Hematopoietic multipotent progenitor cell treated with erythropoietin and hydrocortisone succinate and interleukin-3 and kit ligand, for 15 days (in vitro differentiated cells): ENCODE results near the gene CSRNP3.
"Not testable (repeated sequence)": the region's sequence is repeated elsewhere in the genome, so short reads cannot be mapped to it uniquely, and the experiment has no call there.

ENCODE experiments used
- DNase-seq: peaks from one replicate; pipeline ENCODE4 v3.0.0-alpha.2; 2015; ENCODE audit warnings: low spot score

CSRNP3 gene

DNA sequence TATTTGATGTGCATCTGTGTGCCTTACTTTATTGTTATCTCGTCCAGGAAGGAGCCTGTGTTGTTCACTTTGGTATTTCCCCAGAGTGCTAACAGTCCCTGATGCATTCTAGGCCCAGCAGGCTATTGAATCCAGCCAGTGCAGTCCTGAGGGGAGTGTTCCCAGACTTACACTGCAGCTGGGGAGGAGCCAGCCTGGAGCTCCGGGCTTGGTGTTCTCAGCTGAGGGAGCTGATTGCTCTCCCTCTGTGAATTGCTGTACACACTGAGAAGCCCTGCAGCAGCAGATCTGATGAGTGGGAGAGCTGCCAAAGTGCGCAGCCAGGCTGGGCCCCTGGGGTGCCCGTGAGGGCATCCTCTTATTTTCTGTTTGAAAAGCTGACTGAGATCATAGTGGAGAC is 165.4 kb downstream of the CSRNP3 start:
- DNase-seq: no peak

DNA sequence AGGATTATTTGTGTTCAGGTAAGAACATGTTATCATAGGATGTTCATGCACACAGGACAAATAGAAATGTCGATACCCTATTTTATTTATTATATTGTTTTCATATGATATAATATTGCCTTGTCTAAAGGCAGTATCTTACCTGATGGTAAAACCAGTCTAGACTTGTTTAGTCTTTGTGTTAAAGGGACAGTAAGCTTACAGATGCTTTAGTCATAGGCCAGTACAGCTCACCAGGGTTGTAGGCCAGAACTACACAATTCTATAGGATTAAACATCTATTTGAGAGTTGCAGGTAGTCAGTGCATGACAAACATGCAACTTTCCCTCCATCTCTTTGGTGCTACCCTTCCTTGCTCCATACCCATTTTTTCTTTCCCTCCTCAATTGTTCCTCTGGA is 166.0 kb downstream of the CSRNP3 start:
- DNase-seq: no peak

DNA sequence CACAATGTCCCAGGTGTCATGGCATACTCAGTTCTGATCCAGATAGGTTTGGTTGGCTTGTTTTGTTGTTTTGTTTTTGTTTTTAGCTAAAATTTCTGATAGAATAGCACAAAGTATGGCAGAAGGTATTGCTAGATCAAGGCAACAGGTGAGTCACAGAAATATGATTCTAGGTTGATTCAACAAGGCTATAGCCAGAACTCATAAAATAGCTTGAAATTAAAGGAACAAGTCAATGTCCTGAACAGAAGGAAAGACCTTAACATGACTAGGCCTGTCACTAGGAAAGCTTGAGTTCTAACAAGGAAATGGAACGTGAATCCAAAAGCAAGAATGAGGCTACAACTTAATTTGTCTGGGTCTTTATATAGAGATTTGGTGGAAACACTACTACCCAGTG is 167.5 kb downstream of the CSRNP3 start:
- DNase-seq: no peak

DNA sequence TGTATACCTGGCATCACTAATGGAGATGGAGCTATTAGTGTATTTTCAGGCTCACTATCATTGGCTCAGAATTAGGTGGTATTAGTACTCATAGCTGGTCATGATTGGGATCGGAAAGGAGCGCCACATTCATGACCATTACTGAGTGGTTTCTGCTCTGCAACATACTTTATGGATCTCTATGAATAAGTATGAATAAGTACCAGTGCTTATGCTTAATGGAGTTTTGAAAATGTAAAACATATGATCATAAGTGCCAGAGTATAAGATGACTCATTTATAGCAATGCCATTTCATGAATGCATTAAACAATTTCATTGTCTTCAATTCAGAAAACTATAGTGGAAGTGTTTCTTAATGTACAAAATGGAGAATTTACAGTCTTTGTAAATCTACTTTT is 167.9 kb downstream of the CSRNP3 start:
- DNase-seq: no peak

DNA sequence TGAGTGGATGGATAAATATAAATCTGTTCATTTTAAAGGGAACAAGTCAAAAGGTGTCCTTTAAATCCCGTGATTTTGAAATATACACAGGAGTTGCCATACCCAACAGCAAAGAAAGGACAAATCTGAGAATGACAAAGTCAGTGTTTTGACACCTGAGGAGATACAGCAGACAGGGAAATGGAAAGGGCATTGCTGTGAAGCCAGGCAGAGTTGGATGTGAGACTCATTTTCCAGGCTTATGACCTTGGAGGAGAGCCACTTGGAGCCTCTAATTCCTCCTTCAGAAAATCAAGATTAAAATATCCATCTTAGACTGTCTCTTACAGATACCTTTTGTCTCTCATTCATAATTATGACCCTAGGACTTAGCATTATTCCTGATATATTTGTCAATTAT is 170.0 kb downstream of the CSRNP3 start:
- DNase-seq: no peak

DNA sequence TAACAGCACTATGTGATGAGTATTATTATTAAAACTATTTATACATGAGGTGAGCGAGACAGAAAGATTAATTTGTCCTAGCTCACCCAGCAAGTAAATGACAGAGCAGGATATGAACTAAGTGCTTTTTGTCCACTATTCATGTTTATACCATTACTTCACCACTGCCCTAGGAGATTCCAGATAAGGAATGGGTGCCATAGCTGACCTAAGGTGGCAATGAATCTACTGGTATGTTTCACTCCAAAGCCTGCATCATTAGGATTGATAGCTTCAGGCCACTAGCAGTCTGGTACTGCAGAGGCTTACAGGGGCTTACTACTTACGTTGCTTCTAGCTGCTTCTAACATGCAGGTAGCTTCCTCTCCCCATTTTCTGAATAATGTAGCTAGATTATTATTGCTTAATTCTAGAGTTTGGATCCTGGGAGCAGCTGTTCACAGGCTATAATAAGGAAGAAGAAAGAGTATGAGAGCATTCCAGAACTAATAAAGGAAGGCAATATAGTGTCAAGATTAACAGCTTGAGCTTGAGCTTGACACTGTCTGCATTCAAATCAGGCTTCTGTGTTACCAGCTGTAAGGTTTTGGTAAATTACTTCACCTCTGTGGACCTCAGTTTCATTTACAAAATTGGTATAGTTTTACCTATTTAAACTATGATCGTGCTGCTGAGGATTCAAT is 170.9 kb downstream of the CSRNP3 start:
- no peak for DNase-seq

DNA sequence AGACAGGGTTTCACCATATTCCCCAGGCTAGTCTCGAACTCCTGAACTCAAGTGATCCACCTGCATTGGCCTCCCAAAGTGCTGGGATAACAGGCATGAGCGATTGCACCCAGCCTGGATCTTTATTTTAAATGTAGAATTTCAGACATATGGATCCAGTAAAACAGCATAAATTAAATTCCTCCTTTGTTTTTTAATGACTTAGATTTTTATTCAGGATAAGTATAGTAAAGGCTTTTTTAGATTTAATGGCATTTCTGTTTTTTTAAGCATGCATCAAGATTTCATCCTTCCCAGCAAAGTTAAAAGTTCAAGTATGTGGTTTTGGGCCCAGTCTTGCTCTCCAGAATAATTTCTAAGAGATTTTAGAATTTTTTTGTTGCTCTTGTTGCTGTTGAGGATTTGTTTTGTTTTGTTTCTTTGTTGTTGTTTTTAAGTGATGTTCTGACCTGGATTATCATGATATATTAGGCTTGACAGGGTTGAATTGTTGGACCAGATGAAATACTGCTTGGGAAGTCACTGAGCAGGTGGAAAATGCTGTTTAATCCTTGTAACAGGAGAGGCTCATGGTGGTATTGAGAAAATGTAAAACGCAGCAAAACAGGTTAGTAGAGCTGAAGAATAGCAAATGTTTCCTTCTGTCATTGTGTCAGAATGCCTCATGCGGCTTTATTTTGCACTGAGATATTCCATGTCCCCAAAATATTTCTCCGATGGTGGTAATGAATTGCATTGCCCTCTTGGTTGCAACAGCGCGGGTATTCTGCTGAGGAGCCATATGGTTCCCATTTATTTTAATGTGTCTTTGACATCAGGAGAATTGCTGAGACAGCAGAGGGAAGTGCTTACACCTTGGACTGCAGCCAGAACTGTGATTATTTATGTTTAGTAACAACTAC is 176.7 kb downstream of the CSRNP3 start:
- DNase-seq: no peak

DNA sequence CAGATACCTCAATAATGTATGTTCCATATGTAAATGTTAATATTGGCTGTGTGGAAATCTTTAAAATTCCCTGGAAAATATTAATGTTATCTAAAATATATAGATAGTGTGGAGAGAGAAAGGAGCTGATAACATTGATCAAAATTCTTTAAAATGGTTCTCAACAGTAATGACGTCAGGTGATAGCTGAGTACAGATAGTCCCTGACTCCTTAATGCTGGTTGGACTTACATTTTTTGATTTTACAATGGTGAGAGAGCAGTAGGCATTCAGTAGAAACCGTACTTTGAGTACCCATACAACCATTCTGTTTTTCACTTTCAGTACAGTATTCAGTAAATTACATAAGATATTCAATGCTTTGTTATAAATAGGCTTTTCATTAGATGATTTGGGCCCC is 177.9 kb downstream of the CSRNP3 start:
- no peak for DNase-seq

DNA sequence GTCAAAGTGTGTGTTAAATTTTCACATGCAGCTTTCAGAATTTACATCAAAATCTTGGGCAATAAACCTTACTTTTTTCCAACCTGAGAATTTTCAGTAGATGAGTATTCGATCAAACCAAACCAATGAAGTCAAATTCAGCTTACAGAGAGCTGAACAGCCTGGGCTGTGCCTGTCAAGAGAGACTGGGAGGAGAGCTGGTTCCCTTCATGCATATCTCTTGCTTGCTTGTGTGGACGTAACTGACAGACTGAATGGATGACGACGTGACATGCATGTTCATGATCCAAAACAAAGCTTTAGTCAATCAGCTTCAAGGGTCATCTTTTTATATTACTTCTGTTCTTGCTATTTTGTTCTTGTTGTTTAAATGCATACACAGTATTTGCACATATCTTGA is 179.3 kb downstream of the CSRNP3 start:
- no peak for DNase-seq

DNA sequence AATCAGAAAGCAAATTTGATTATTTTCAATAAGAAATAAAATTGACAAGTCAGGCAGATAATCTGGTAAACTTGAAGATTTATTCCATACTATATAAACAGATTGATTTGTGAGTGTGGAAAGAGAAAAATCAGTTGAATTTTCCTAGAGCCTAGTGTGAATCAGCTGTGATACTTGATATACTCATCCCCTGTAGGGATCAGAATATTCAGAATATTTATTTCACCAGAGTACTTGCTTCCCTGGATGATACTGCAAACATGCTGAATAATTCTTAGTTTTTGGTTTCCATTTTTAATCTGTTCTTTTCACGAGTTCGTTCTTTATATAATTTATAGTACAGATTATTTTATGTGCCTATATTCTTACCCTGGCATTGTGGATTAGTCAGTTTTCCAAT is 181.7 kb downstream of the CSRNP3 start:
- DNase-seq: no peak

DNA sequence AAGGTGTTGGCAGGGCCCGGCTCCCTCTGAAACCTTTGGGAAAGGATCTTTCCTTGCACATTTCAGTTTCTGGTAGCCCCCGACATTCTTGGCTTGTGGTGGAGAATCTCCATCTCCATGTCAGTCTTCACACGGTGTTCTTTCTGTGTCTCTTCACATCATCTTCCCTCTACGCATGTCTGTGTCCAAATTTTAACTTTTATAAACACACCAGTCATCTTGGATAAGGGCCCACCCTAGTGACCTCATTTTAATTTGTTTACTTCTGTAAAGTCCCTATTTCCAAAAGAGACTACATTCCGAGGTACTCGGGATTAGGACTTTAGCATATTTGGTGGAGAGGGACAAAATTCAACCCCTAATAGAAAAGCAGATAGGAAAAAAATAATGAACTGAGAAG is 186.2 kb downstream of the CSRNP3 start:
- no peak for DNase-seq

DNA sequence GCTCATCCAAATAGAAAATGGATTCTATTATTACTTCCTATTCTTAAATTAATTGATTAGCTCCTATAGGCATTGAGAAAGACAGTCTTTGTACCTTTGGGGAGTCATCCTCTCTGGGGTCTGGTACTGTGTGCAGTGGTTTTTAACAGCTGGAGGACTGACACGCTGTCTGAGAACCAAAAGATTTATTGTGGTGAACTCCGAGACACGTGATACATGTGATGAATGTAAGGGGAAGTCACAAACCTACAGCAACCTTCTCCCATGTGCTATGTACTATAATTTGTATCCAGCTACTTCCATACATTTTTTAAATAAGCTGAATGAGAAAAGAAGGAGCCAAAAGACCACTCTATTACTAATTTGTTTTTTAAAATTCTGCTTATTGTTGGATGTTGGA is 190.9 kb downstream of the CSRNP3 start:
- no peak for DNase-seq

DNA sequence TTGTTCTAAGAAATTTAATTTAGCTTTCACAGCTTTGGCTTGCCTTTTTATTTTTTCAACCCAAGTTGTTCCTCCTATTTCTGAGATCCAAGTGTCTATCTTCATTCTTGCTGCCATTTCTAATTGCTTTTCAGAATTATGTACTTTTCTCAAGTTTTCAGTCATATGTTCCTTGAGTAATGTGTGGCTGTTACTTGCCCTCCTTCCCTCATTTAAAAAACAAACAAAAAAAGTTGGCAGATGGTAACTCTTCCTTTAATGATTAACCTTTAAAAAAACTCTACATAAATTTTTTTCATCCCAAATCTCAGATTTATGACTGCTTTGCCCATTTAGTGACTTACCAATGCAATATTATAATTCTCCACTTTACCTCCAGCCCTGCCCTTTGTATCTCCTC is 193.2 kb downstream of the CSRNP3 start:
- no peak for DNase-seq

DNA sequence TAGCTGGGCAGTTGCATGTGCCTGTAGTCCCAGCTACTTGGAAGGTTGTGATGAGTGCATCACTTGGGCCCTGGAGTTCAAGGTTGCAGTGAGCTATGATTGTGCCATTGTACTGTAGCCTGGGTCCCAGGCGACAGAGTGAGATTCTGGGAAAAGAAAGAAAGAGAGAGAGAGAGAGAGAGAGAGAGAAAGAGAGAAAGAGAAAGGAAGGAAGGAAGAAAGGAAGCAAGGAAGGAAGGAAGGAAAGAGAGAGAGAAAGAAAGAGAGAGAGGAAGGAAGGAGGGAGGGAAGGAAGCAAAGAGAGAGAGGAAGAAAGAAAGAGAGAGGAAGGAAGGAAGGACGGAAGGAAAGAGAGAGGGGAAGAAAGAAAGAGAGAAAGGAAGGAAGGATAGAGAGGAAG is 196.1 kb downstream of the CSRNP3 start:
- no peak for DNase-seq

DNA sequence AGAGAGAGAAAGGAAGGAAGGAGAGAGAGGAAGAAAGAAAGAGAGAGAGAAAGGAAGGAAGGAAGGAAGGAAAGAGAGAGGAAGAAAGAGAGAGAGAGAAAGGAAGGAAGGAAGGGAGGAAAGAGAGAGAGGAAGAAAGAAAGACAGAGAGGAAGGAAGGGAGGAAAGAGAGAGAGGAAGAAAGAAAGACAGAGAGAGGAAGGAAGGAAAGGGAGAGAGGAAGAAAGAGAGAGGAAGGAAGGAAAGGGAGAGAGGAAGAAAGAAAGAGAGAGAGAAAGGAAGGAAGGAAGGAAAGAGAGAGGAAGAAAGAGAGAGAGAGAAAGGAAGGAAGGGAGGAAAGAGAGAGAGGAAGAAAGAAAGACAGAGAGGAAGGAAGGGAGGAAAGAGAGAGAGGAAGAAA is 196.6 kb downstream of the CSRNP3 start:
- not testable (repeated sequence) for DNase-seq

DNA sequence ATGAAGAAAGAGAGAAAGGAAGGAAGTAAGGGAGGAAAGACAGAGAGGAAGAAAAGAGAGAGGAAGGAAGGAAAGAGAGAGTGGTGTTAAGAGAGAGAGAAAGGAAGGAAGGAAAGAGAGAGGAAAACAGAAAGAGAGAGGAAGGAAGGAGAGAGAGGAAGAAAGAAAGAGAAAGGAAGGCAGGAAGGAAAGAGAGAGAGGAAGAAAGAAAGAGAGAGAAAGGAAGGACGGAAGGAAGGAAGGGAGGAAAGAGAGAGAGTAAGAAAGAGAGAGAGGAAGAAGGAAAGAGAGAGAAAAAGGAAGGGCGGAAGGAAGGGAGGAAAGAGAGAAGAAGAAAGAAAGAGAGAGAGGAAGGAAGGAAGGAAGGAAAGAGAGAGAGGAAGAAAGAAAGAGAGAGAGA is 197.1 kb downstream of the CSRNP3 start:
- no peak for DNase-seq

DNA sequence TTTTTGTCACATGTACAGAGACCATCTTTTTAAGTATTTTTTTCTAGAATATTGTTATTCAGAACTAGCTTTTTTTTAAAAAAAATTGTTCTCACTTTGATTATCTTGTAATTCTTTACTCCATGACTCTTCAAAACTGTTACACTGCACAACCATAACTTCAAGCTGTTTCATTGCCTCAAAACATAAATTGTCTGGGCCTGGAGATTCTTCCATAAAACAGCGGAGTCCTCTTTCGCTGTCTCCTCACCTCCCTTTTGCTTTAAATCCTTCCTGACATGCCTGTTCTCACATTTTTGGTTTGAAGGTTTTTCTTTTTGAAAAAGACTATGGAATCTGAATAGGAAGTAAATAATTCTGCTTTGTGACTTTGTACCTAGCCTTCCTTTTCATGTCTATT is 197.9 kb downstream of the CSRNP3 start:
- DNase-seq: no peak

DNA sequence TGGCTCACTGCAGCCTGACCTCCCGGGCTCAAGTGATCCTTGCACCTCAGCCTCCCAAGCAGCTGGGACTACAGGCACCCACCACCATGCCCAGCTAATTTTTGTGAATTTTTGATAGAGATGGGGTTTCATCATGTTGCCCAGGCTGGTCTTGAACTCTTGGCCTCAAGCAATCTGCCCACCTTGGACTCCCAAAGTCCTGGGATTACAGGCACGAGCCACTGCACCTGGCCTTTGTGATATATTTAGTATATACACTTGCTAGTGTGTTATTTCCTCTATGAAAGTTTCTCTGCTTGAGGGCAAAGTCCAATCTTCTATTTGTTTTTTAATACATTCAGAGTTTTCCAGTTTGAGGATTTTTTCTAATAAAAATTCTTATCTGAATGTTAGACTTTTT is 205.3 kb downstream of the CSRNP3 start:
- DNase-seq: no peak

DNA sequence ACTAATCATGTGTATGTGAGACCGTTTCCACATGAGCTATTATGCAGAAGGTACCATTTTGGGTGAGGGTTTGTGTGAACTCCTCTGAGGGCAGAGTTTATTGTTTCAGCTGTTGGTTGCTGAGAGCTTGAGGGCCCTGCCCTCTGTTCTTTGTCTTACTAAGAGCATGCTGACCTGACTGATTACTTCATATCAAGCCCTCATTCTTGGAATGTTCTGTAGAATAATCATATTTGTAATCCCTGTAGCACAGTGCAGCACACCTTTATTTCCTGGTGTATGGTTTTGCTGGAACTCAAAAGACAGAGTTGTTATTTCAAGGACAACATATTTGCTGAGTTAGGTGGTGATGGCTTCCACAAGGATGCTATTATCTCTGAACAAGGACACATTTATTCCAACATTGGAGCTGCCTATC is 206.1 kb downstream of the CSRNP3 start:
- no peak for DNase-seq

DNA sequence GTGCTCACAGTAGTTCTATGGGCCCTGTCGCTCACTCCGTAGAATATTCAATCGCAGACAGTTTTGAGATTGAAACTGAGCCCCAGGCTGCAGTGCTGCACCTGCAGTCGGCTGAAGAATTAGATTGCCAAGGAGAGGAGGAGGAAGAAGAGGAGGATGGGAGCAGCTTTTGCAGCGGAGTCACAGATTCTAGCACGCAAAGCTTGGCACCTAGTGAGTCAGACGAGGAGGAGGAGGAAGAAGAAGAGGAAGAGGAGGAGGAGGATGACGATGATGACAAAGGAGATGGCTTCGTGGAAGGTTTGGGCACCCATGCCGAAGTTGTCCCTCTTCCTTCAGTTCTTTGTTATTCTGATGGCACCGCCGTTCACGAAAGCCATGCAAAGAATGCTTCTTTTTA is 209.4 kb downstream of the CSRNP3 start:
- DNase-seq: no peak

DNA sequence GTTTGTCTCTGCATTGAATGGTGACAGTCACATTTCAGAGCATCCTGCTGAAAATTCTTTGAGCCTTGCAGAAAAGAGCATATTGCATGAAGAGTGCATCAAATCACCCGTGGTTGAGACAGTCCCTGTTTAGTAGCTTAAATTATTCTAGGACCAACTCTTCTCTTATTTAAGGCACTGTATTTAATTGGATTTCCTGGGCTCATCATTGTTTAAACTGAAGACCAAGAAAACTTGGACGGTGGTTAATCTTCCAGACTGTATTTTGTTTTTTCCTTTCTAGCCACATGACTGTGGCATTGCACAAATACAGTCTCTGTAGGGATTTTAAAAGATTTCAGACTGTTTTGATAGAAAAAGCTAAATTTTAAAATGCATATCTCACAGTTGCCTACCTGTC is 210.1 kb downstream of the CSRNP3 start:
- no peak for DNase-seq

DNA sequence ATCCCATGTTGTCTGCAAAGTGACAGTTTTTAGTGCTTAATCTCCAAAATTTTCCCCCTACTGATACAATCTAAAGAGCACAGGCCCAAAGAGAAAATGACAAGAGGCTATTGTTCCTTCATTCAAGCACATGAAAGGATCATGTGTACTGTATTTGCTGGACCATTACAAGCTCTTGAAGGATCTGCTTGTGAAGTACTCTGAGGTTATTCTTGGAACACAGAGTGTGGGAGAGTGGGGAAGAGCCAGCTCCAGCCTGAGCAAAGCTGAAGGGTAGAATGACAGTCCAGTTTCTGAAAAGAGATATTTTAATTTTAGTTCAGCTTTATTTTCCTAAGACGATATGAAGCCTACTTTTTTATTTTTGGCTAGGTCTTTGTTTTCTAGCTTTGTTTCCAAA is 212.3 kb downstream of the CSRNP3 start:
- DNase-seq: no peak

DNA sequence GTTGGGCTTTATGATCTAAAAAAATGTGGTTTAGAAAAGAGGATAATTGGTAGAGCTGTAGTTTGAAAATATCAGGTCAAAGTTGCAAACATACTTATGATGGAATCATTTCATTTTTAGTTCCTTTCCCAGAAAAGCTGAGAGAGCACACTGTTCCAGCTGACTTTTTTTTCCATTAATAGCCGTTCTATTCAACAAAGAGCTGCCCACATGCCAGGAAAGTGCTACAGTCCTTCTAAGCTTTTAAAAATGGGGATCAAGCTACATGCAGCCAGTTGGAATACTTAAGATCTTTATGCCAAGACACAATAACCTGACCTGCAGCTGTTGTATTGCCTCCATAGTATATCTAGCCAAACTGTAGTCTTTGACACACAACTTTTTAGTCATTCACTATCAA is 213.0 kb downstream of the CSRNP3 start:
- DNase-seq: no peak

DNA sequence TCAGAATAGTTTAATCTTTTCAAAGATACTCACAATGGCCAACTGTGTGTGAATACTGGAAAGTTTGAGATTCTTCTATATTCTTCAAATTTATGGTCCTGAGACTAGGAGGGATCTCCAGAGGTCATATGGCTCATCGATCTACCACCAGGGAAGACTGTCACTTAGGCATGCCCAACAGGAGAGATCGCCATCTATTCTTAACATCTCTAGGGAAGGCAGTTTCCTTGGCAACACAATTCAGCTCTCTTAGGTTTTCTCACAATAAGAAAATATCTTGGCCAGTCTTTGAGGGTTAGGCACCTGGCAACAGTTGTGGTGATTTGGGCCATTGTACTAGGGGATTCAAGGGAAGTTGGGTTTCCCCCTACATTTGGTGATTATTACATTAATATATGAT is 217.3 kb downstream of the CSRNP3 start:
- no peak for DNase-seq
